ENCODE results near the gene ABI3.

DNA sequence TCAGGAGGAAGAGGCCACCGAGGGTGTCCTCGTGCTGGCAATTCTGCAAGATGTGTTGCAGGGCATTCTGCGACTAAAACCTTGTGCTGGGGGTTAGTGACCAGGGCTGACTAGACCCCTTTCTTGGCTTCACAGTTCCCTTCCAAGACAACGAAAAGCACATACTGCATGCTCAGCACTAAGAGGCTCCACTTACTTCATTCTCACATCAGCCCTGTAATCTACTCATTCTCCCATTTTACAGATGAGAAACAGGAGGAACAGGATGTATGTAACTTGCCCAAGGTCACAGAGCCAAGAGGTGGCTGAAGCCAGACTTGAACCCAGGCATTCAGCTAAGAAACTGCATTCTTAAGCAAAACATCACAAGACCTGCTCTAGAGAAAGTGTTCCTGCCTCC is 25.4 kb downstream of the ABI3 start:
- TF ChIP-seq, protein P1, sequence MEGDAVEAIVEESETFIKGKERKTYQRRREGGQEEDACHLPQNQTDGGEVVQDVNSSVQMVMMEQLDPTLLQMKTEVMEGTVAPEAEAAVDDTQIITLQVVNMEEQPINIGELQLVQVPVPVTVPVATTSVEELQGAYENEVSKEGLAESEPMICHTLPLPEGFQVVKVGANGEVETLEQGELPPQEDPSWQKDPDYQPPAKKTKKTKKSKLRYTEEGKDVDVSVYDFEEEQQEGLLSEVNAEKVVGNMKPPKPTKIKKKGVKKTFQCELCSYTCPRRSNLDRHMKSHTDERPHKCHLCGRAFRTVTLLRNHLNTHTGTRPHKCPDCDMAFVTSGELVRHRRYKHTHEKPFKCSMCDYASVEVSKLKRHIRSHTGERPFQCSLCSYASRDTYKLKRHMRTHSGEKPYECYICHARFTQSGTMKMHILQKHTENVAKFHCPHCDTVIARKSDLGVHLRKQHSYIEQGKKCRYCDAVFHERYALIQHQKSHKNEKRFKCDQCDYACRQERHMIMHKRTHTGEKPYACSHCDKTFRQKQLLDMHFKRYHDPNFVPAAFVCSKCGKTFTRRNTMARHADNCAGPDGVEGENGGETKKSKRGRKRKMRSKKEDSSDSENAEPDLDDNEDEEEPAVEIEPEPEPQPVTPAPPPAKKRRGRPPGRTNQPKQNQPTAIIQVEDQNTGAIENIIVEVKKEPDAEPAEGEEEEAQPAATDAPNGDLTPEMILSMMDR (IDR thresholded peaks at IDR 0.05) = no peak
- no peak for TF ChIP-seq POLR2A (IDR thresholded peaks at IDR 0.05)

Measured in esophagus squamous epithelium (tissue), 4 donors.